OCI-LY1 (cell line): Measurements from ENCODE around the gene GLYATL1.

Experiments used
- CTCF ChIP-seq: fragments of 200-600 bp; sonication (generic), shearing (Covaris generic); IDR thresholded peaks from 2 replicates; pipeline ENCODE4 v1.5.1; 2017; ENCODE audit warnings: mild to moderate bottlenecking, antibody characterized with exemption, low read length, moderate library complexity, mixed read lengths
- EZH2 ChIP-seq: fragments of 200-600 bp; sonication (generic), shearing (Covaris generic); IDR thresholded peaks from 2 replicates; pipeline ENCODE4 v1.8.0; 2017; ENCODE audit warnings: borderline replicate concordance, mixed run types, mild to moderate bottlenecking, antibody characterized with exemption, low read length, moderate library complexity, mixed read lengths

GRCh38 chr11:58941838-58942237, 2.5 kb downstream of the GLYATL1 start:
- TF ChIP-seq CTCF (no peak), EZH2 (no peak)
